ENCODE measurements around the gene ATXN7. TPM values are rescaled to one million over a fixed set of nuclear protein-coding genes. Genes with fewer than 3 reads are reported as not detected.

ATXN7 gene
- total RNA-seq, 3 donors from 2014 or later (not counting 1 experiment from before 2014, with no cell fraction given) = 126 to 176 (median 146) TPM

- Histone ChIP-seq H3K36me3 (ENCODE audit: control insufficient read depth, insufficient read depth, low read length) (peaks cover 46% of the 10 kb centered on the region), H3K27me3 (ENCODE audit: control insufficient read depth, insufficient read depth, low read length) (no peaks in the 10 kb centered on the region), H3K4me3 (ENCODE audit: low read length) (no peak overlapping the region), H3K4me1 (ENCODE audit: control insufficient read depth, insufficient read depth, low read length) (peaks cover 14% of the 10 kb centered on the region), H3K27ac (ENCODE audit: low read length) (no peak overlapping the region), H3K9me3 (ENCODE audit: control insufficient read depth, insufficient read depth, low read length) (no peaks in the 10 kb centered on the region)
- TF ChIP-seq CTCF (IDR thresholded peaks at IDR 0.05) = no peak
- WGBS (ENCODE audit: insufficient coverage) = no CpG with 5 or more reads among the region's 2 CpGs
- H3K4me1 Mint-ChIP-seq = peaks cover 33 to 35% of the 10 kb centered on the region in 2 donors
- H3K36me3 Mint-ChIP-seq = peaks cover 10% of the 10 kb centered on the region
- H3K4me3 Mint-ChIP-seq = no peak overlapping the region
- intact Hi-C loops (cut with micrococcal nuclease) = loop anchor here (5.0 kb wide), 3 partner anchors 43 to 158 kb away; partner anchors contain the start of genes ATXN7, SCAANT1 and THOC7
- no peak for ATAC-seq
- no peak for DNase-seq
- H3K27ac Mint-ChIP-seq = no peak overlapping the region
- no peaks in the 10 kb centered on the region for H3K9me3 Mint-ChIP-seq
- H3K27me3 Mint-ChIP-seq (ENCODE audit: low read depth in 2 of 2) = no peaks in the 10 kb centered on the region
Measured at GRCh38 chr3:64019879-64020278, 156.2 kb downstream of the ATXN7 start.

- peaks cover 8% of the 10 kb centered on the region for H3K36me3 Mint-ChIP-seq
- H3K4me1 ChIP-seq (ENCODE audit: control insufficient read depth, insufficient read depth, low read length) = peaks cover 14% of the 10 kb centered on the region
Measured at GRCh38 chr3:64021922-64022321, 158.3 kb downstream of the ATXN7 start.

GRCh38 chr3:64022451-64023186, 159.0 kb downstream of the ATXN7 start:
- Histone ChIP-seq H3K36me3 (ENCODE audit: control insufficient read depth, insufficient read depth, low read length) (peaks cover 31% of the 10 kb centered on the region), H3K9me3 (ENCODE audit: control insufficient read depth, insufficient read depth, low read length) (no peaks in the 10 kb centered on the region), H3K4me1 (ENCODE audit: control insufficient read depth, insufficient read depth, low read length) (peaks cover 14% of the 10 kb centered on the region), H3K27ac (ENCODE audit: low read length) (peak overlapping the region; percentile 80), H3K27me3 (ENCODE audit: control insufficient read depth, insufficient read depth, low read length) (no peaks in the 10 kb centered on the region), H3K4me3 (ENCODE audit: low read length) (peak overlapping the region; percentile 88)
- H3K36me3 Mint-ChIP-seq = peaks cover 1% of the 10 kb centered on the region
- peaks cover 6 to 14% of the 10 kb centered on the region in 2 donors for H3K27me3 Mint-ChIP-seq (ENCODE audit: low read depth in 2 of 2)
- peak overlapping the region; percentile 85 for H3K4me3 Mint-ChIP-seq
- no peaks in the 10 kb centered on the region for H3K9me3 Mint-ChIP-seq
- peaks cover 22 to 24% of the 10 kb centered on the region in 2 donors for H3K4me1 Mint-ChIP-seq
- intact Hi-C loops (cut with micrococcal nuclease) = loop anchor here (5.0 kb wide), 3 partner anchors 45 to 160 kb away; partner anchors contain the start of genes ATXN7, SCAANT1 and THOC7
- 18% methylated on average over 24 of the region's 24 CpGs for WGBS (ENCODE audit: insufficient coverage)
- ATAC-seq (no peak), DNase-seq (peak in 1 of 2 donors; percentile 40)
- no peak for TF ChIP-seq CTCF (IDR thresholded peaks at IDR 0.05)
- peak overlapping the region; percentile 84 to 89 for H3K27ac Mint-ChIP-seq

More at GRCh38 chr3:64021922-64022321, 158.3 kb downstream of the ATXN7 start:
- intact Hi-C loops (cut with micrococcal nuclease) = loop anchor here (5.0 kb wide), 3 partner anchors 45 to 160 kb away; partner anchors contain the start of genes ATXN7, SCAANT1 and THOC7
- Mint-ChIP-seq H3K4me1 (peaks cover 28 to 30% of the 10 kb centered on the region in 2 donors), H3K9me3 (no peaks in the 10 kb centered on the region), H3K27me3 (ENCODE audit: low read depth in 2 of 2) (peaks cover 0 to 7% of the 10 kb centered on the region in 2 donors), H3K4me3 (peak overlapping the region; percentile 85), H3K27ac (peak overlapping the region; percentile 84 to 89)
- ATAC-seq = no peak
- peak overlapping the region; percentile 80 for H3K27ac ChIP-seq (ENCODE audit: low read length)
- no peak overlapping the region for H3K4me3 ChIP-seq (ENCODE audit: low read length)
- WGBS (ENCODE audit: insufficient coverage) = 47% methylated on average over 6 of the region's 6 CpGs
- no peaks in the 10 kb centered on the region for H3K9me3 ChIP-seq (ENCODE audit: control insufficient read depth, insufficient read depth, low read length)
- peaks cover 38% of the 10 kb centered on the region for H3K36me3 ChIP-seq (ENCODE audit: control insufficient read depth, insufficient read depth, low read length)
- DNase-seq = no peak
- no peaks in the 10 kb centered on the region for H3K27me3 ChIP-seq (ENCODE audit: control insufficient read depth, insufficient read depth, low read length)
- TF ChIP-seq CTCF (IDR thresholded peaks at IDR 0.05) = no peak

Measured in natural killer cell (primary cell).